WTC11 (cell line): ENCODE results near the gene VSTM2B. TPM values are rescaled to one million over a fixed set of nuclear protein-coding genes. Genes with fewer than 3 reads are reported as not detected.

Experiments
- ATAC-seq: fragments of 200-7000 bp; cut with Tn5 transposase; 2 replicates; pipeline ENCODE4 v1.10.0; 2021; ENCODE audit warnings: mild to moderate bottlenecking, moderate library complexity
- CTCF ChIA-PET: fragments of 300-600 bp; sonication (Branson Sonifier 250); formaldehyde crosslinking; loops from one replicate; lab custom pipeline; 2021; ENCODE audit warnings: antibody characterized with exemption; lab: Charles Lee
- POLR2A ChIA-PET: fragments of 350-600 bp; sonication (Branson Sonifier 250); formaldehyde crosslinking; loops from one replicate; lab custom pipeline; 2021; ENCODE audit warnings: antibody characterized with exemption; lab: Charles Lee
- DNase-seq: peaks from one replicate; pipeline ENCODE4 v3.0.0; 2021; ENCODE audit warnings: low spot score
- H3K27ac Mint-ChIP-seq: 2 replicates; pipeline ENCODE4 v1.8.0; 2021; ENCODE audit warnings: mixed read lengths
- H3K27me3 Mint-ChIP-seq: 2 replicates; pipeline ENCODE4 v1.8.0; 2021; ENCODE audit warnings: low read depth, mild to moderate bottlenecking, moderate library complexity, mixed read lengths
- H3K36me3 Mint-ChIP-seq: 2 replicates; pipeline ENCODE4 v1.8.0; 2021; ENCODE audit warnings: mixed read lengths
- H3K4me1 Mint-ChIP-seq: 2 replicates; pipeline ENCODE4 v1.8.0; 2022; ENCODE audit warnings: mixed read lengths
- H3K4me3 Mint-ChIP-seq: 2 replicates; pipeline ENCODE4 v1.8.0; 2021; ENCODE audit warnings: mild to moderate bottlenecking, moderate library complexity, mixed read lengths
- H3K9me3 Mint-ChIP-seq: 2 replicates; pipeline ENCODE4 v1.8.0; 2021; ENCODE audit warnings: mixed read lengths
- ATF2 ChIP-seq: sonication (generic); formaldehyde crosslinking; IDR thresholded peaks from 2 replicates; pipeline ENCODE4 v1.8.1; 2022; ENCODE audit warnings: low read depth, missing genetic modification reagents, borderline replicate concordance
- CBFB ChIP-seq: sonication (generic); formaldehyde crosslinking; IDR thresholded peaks from 2 replicates; pipeline ENCODE4 v1.8.1; 2022; ENCODE audit warnings: mild to moderate bottlenecking, low read depth, missing genetic modification reagents
- ESRRA ChIP-seq: sonication (generic); formaldehyde crosslinking; IDR thresholded peaks from 2 replicates; pipeline ENCODE4 v1.8.1; 2022; ENCODE audit warnings: mild to moderate bottlenecking, missing genetic modification reagents, borderline replicate concordance
- FOXK1 ChIP-seq: sonication (generic); formaldehyde crosslinking; IDR thresholded peaks from 2 replicates; pipeline ENCODE4 v1.8.0; 2022; ENCODE audit warnings: mild to moderate bottlenecking, moderate library complexity, missing genetic modification reagents
- HMGXB4 ChIP-seq: sonication (generic); formaldehyde crosslinking; IDR thresholded peaks from 2 replicates; pipeline ENCODE4 v1.8.1; 2023; ENCODE audit warnings: mild to moderate bottlenecking, moderate library complexity, missing genetic modification reagents
- JAZF1 ChIP-seq: fragments of 250-450 bp; sonication (Bioruptor Pico); IDR thresholded peaks from 2 replicates; pipeline ENCODE4 v1.9.0; 2021; ENCODE audit warnings: moderate library complexity, mild to moderate bottlenecking, inconsistent platforms
- NR2C2 ChIP-seq: sonication (generic); formaldehyde crosslinking; IDR thresholded peaks from 2 replicates; pipeline ENCODE4 v1.8.0; 2022; ENCODE audit warnings: mild to moderate bottlenecking, missing genetic modification reagents
- PRDM15 ChIP-seq: sonication (generic); formaldehyde crosslinking; IDR thresholded peaks from 2 replicates; pipeline ENCODE4 v1.8.0; 2022; ENCODE audit warnings: missing genetic modification reagents
- RORB ChIP-seq: fragments of 250-450 bp; sonication (Bioruptor Pico); IDR thresholded peaks from 2 replicates; pipeline ENCODE4 v1.9.0; 2021; ENCODE audit warnings: mild to moderate bottlenecking
- SMAD4 ChIP-seq: sonication (generic); formaldehyde crosslinking; IDR thresholded peaks from 2 replicates; pipeline ENCODE4 v1.8.0; 2022; ENCODE audit warnings: mild to moderate bottlenecking, missing genetic modification reagents
- TP53 ChIP-seq: sonication (generic); formaldehyde crosslinking; IDR thresholded peaks from 2 replicates; pipeline ENCODE4 v1.8.1; 2023; ENCODE audit warnings: mild to moderate bottlenecking, missing genetic modification reagents
- ZNF121 ChIP-seq: sonication (generic); formaldehyde crosslinking; IDR thresholded peaks from 2 replicates; pipeline ENCODE4 v1.8.0; 2023; ENCODE audit warnings: missing genetic modification reagents
- ZNF232 ChIP-seq: sonication (generic); formaldehyde crosslinking; IDR thresholded peaks from 2 replicates; pipeline ENCODE4 v1.8.0; 2022; ENCODE audit warnings: mild to moderate bottlenecking, missing genetic modification reagents
- ZNF281 ChIP-seq: sonication (generic); formaldehyde crosslinking; IDR thresholded peaks from 2 replicates; pipeline ENCODE4 v1.8.0; 2023; ENCODE audit warnings: mild to moderate bottlenecking, missing genetic modification reagents
- ZNF532 ChIP-seq: fragments of 250-450 bp; sonication (Bioruptor Pico); IDR thresholded peaks from 2 replicates; pipeline ENCODE4 v1.9.0; 2021; ENCODE audit warnings: mild to moderate bottlenecking, borderline replicate concordance
- total RNA-seq: library from RNA; stranded (reverse); gene quantifications from 3 replicates; pipeline ENCODE4 v1.2.3, GENCODE V29; 2021
- TF ChIP-seq, protein P1 (sequence below): sonication (generic); formaldehyde crosslinking; IDR thresholded peaks from 2 replicates; pipeline ENCODE4 v1.8.1; 2022; ENCODE audit warnings: mild to moderate bottlenecking, missing genetic modification reagents, moderate library complexity, borderline replicate concordance
- TF ChIP-seq, protein P2 (sequence below): sonication (generic); formaldehyde crosslinking; IDR thresholded peaks from 2 replicates; pipeline ENCODE4 v1.8.0; 2023; ENCODE audit warnings: missing genetic modification reagents, mild to moderate bottlenecking, borderline replicate concordance

VSTM2B gene
- total RNA-seq, 1 experiment from 2014 or later: 3.2 TPM

GRCh38 chr19:29573486-29573885, 47.7 kb downstream of the VSTM2B start (continued):
- TF ChIP-seq PRDM15 (CRISPR knock-in tag): no peak
- TF ChIP-seq NR2C2 (CRISPR knock-in tag): no peak
- no peak for TF ChIP-seq RORB
- TF ChIP-seq ESRRA: no peak
- no peak for TF ChIP-seq FOXK1
- no peak for TF ChIP-seq TP53 (CRISPR knock-in tag)
- TF ChIP-seq SMAD4 (CRISPR knock-in tag): no peak
- no peak for TF ChIP-seq ZNF532 (CRISPR knock-in tag)

- no peaks in the 10 kb centered on the region for H3K36me3 Mint-ChIP-seq
- ChIA-PET CTCF (no interaction called here), POLR2A (no interaction called here)
- H3K27ac Mint-ChIP-seq: no peak overlapping the region
- H3K27me3 Mint-ChIP-seq: peaks cover 8% of the 10 kb centered on the region; the same call in 1 of the 2 replicates
- H3K4me3 Mint-ChIP-seq: no peak overlapping the region
- no peaks in the 10 kb centered on the region for H3K9me3 Mint-ChIP-seq
- ATAC-seq: no peak
- peaks cover 21% of the 10 kb centered on the region for H3K4me1 Mint-ChIP-seq
- DNase-seq: no peak
- no peak for TF ChIP-seq ZNF232 (CRISPR knock-in tag)
- no peak for TF ChIP-seq ATF2 (CRISPR knock-in tag)
- TF ChIP-seq RORB: no peak
- TF ChIP-seq HMGXB4: no peak
- no peak for TF ChIP-seq ZNF121 (CRISPR knock-in tag)
- TF ChIP-seq JAZF1 (CRISPR knock-in tag): no peak
- TF ChIP-seq ZNF281 (CRISPR knock-in tag): no peak
- TF ChIP-seq, protein P1, sequence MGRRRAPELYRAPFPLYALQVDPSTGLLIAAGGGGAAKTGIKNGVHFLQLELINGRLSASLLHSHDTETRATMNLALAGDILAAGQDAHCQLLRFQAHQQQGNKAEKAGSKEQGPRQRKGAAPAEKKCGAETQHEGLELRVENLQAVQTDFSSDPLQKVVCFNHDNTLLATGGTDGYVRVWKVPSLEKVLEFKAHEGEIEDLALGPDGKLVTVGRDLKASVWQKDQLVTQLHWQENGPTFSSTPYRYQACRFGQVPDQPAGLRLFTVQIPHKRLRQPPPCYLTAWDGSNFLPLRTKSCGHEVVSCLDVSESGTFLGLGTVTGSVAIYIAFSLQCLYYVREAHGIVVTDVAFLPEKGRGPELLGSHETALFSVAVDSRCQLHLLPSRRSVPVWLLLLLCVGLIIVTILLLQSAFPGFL: no peak
- no peak for TF ChIP-seq CBFB (CRISPR knock-in tag)
- TF ChIP-seq, protein P2, sequence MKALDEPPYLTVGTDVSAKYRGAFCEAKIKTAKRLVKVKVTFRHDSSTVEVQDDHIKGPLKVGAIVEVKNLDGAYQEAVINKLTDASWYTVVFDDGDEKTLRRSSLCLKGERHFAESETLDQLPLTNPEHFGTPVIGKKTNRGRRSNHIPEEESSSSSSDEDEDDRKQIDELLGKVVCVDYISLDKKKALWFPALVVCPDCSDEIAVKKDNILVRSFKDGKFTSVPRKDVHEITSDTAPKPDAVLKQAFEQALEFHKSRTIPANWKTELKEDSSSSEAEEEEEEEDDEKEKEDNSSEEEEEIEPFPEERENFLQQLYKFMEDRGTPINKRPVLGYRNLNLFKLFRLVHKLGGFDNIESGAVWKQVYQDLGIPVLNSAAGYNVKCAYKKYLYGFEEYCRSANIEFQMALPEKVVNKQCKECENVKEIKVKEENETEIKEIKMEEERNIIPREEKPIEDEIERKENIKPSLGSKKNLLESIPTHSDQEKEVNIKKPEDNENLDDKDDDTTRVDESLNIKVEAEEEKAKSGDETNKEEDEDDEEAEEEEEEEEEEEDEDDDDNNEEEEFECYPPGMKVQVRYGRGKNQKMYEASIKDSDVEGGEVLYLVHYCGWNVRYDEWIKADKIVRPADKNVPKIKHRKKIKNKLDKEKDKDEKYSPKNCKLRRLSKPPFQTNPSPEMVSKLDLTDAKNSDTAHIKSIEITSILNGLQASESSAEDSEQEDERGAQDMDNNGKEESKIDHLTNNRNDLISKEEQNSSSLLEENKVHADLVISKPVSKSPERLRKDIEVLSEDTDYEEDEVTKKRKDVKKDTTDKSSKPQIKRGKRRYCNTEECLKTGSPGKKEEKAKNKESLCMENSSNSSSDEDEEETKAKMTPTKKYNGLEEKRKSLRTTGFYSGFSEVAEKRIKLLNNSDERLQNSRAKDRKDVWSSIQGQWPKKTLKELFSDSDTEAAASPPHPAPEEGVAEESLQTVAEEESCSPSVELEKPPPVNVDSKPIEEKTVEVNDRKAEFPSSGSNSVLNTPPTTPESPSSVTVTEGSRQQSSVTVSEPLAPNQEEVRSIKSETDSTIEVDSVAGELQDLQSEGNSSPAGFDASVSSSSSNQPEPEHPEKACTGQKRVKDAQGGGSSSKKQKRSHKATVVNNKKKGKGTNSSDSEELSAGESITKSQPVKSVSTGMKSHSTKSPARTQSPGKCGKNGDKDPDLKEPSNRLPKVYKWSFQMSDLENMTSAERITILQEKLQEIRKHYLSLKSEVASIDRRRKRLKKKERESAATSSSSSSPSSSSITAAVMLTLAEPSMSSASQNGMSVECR (CRISPR knock-in tag): no peak
Measured at GRCh38 chr19:29574510-29574909, 48.7 kb downstream of the VSTM2B start.
